ENCODE measurements around the gene CACNA1I.

Gene CACNA1I

GRCh38 chr22:39665229-39665628, 94.7 kb downstream of the CACNA1I start:
- Histone ChIP-seq H3F3A (ENCODE audit: insufficient read depth) (no peaks in the 10 kb centered on the region), H3K79me2 (ENCODE audit: insufficient read depth, low read length) (no peaks in the 10 kb centered on the region), H3K27me3 (ENCODE audit: low read length) (no peaks in the 10 kb centered on the region), H3K9ac (ENCODE audit: low read length) (no peak overlapping the region), H2AFZ (ENCODE audit: low read depth, low read length, severe bottlenecking) (no peak overlapping the region), H3K9me3 (ENCODE audit: insufficient read depth, low read length) (no peaks in the 10 kb centered on the region), H3K9me2 (replicated peaks; ENCODE audit: insufficient read depth, low read length) (no peaks in the 10 kb centered on the region), H3K36me3 (ENCODE audit: low read length) (no peaks in the 10 kb centered on the region), H3K4me3 (ENCODE audit: insufficient read depth, low read length, poor library complexity, severe bottlenecking) (no peak overlapping the region), H3K27ac (ENCODE audit: low read depth, low read length) (no peak overlapping the region), H4K20me1 (ENCODE audit: low read depth, low read length) (no peaks in the 10 kb centered on the region), H3K4me2 (ENCODE audit: low read depth, low read length, poor library complexity, severe bottlenecking) (no peak overlapping the region)
- TF ChIP-seq EZH2phosphoT487 (conservative IDR thresholded peaks at IDR 0.05; ENCODE audit: low read length) = no peak
- TF ChIP-seq, protein P1, sequence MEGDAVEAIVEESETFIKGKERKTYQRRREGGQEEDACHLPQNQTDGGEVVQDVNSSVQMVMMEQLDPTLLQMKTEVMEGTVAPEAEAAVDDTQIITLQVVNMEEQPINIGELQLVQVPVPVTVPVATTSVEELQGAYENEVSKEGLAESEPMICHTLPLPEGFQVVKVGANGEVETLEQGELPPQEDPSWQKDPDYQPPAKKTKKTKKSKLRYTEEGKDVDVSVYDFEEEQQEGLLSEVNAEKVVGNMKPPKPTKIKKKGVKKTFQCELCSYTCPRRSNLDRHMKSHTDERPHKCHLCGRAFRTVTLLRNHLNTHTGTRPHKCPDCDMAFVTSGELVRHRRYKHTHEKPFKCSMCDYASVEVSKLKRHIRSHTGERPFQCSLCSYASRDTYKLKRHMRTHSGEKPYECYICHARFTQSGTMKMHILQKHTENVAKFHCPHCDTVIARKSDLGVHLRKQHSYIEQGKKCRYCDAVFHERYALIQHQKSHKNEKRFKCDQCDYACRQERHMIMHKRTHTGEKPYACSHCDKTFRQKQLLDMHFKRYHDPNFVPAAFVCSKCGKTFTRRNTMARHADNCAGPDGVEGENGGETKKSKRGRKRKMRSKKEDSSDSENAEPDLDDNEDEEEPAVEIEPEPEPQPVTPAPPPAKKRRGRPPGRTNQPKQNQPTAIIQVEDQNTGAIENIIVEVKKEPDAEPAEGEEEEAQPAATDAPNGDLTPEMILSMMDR (IDR thresholded peaks at IDR 0.05; ENCODE audit: insufficient read depth, low read length, poor library complexity, severe bottlenecking) = no peak

DNA sequence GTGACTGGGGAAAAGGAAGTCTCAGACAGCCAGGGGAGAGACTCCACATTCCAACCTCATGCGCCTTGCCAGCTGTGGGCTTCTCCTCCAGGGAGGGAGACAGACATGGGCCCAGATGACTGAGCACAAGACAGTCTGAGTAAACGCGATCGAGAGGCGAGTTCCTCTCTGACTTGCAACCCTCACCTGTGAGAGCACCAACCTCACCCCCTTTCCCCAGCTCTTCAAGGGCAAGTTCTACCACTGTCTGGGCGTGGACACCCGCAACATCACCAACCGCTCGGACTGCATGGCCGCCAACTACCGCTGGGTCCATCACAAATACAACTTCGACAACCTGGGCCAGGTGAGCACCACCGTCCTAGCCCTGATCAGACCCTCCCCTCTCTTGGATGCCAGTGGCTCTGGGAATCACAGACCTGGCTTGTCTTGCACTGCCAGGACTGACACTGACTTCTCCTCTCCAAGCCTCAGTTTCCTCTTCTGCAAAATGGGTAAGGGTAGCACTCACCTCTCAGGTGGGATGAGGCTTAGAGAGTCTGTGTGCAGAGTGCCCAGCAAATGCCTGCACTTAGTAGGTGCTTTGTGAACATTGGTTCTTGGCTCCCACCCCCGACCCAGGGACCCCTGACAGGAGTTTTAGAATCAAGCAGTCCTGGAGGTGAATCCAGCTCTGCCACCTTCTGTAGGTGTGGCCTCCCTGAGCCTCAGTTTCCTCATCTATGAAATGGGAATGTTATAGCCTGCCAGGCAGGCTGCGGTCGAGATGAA, 95.3 kb downstream of the CACNA1I start:
- no peak for TF ChIP-seq EZH2phosphoT487 (conservative IDR thresholded peaks at IDR 0.05; ENCODE audit: low read length)
- TF ChIP-seq, protein P1 (IDR thresholded peaks at IDR 0.05; ENCODE audit: insufficient read depth, low read length, poor library complexity, severe bottlenecking) = no peak
- Histone ChIP-seq H3K4me2 (ENCODE audit: low read depth, low read length, poor library complexity, severe bottlenecking) (no peak overlapping the region), H2AFZ (ENCODE audit: low read depth, low read length, severe bottlenecking) (no peak overlapping the region), H3K36me3 (ENCODE audit: low read length) (no peaks in the 10 kb centered on the region), H3K27ac (ENCODE audit: low read depth, low read length) (no peak overlapping the region), H3K9ac (ENCODE audit: low read length) (no peak overlapping the region), H3K79me2 (ENCODE audit: insufficient read depth, low read length) (no peaks in the 10 kb centered on the region), H3K9me3 (ENCODE audit: insufficient read depth, low read length) (no peaks in the 10 kb centered on the region), H3K27me3 (ENCODE audit: low read length) (no peaks in the 10 kb centered on the region), H3F3A (ENCODE audit: insufficient read depth) (no peaks in the 10 kb centered on the region), H4K20me1 (ENCODE audit: low read depth, low read length) (no peaks in the 10 kb centered on the region), H3K9me2 (replicated peaks; ENCODE audit: insufficient read depth, low read length) (no peaks in the 10 kb centered on the region), H3K4me3 (ENCODE audit: insufficient read depth, low read length, poor library complexity, severe bottlenecking) (no peak overlapping the region)

DNA sequence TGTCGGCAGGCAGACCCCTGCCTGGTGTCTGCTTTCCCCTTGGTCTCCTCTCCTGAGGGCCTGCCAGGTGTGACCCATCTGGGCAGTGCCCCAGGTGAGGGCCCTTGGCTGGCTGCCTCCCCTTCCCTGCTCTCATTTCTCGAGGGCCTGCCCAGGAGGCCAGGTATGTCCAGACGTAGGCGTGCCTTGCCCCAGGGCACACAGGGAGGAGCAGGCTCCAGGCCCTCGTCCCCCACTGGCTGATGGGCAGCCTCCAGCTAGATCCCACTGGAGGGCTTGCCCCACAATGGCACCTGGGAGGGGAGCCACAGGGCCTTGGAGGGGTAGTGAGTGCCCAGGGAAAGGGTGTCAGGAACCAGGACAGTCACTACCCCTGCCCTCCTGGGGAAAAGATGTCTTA, 95.9 kb downstream of the CACNA1I start:
- H3K36me3 ChIP-seq (ENCODE audit: low read length) = no peaks in the 10 kb centered on the region
- H3K4me2 ChIP-seq (ENCODE audit: low read depth, low read length, poor library complexity, severe bottlenecking) = no peak overlapping the region
- H4K20me1 ChIP-seq (ENCODE audit: low read depth, low read length) = no peaks in the 10 kb centered on the region
- H3K79me2 ChIP-seq (ENCODE audit: insufficient read depth, low read length) = no peaks in the 10 kb centered on the region
- H3K9ac ChIP-seq (ENCODE audit: low read length) = no peak overlapping the region
- TF ChIP-seq, protein P1 (IDR thresholded peaks at IDR 0.05; ENCODE audit: insufficient read depth, low read length, poor library complexity, severe bottlenecking) = no peak
- no peak for TF ChIP-seq EZH2phosphoT487 (conservative IDR thresholded peaks at IDR 0.05; ENCODE audit: low read length)
- H3F3A ChIP-seq (ENCODE audit: insufficient read depth) = no peaks in the 10 kb centered on the region
- H3K9me3 ChIP-seq (ENCODE audit: insufficient read depth, low read length) = peaks cover under 1% of the 10 kb centered on the region; the same call in 1 of the 2 replicates
- H2AFZ ChIP-seq (ENCODE audit: low read depth, low read length, severe bottlenecking) = no peak overlapping the region
- no peak overlapping the region for H3K4me3 ChIP-seq (ENCODE audit: insufficient read depth, low read length, poor library complexity, severe bottlenecking)
- H3K27ac ChIP-seq (ENCODE audit: low read depth, low read length) = no peak overlapping the region
- H3K27me3 ChIP-seq (ENCODE audit: low read length) = no peaks in the 10 kb centered on the region
- no peaks in the 10 kb centered on the region for H3K9me2 ChIP-seq (replicated peaks; ENCODE audit: insufficient read depth, low read length)

All from SU-DHL-6 (cell line).